Neural progenitor cell (in vitro differentiated cells): Measurements from ENCODE around the gene RAB36. TPM values are rescaled to one million over a fixed set of nuclear protein-coding genes. Genes with fewer than 3 reads are reported as not detected.

Experiments
- DNase-seq: peaks from one replicate; pipeline ENCODE4 v3.0.0-alpha.2; 2016; ENCODE audit warnings: low spot score
- H2AFZ ChIP-seq: fragments of 200-600 bp; sonication (generic); replicated peaks from 2 replicates; pipeline ENCODE4 v1.6.1; 2016; ENCODE audit warnings: antibody characterized with exemption
- H3F3A ChIP-seq: fragments of 200-600 bp; sonication (generic); 2 replicates; pipeline ENCODE4 v1.6.1; 2016; ENCODE audit warnings: antibody characterized with exemption, low read depth
- H3K27ac ChIP-seq: fragments of 200-600 bp; sonication (generic); 2 replicates; pipeline ENCODE4 v1.5.1; 2016; ENCODE audit warnings: mild to moderate bottlenecking
- H3K27me3 ChIP-seq: fragments of 200-600 bp; sonication (generic); 2 replicates; pipeline ENCODE4 v1.6.1; 2016; ENCODE audit warnings: mild to moderate bottlenecking, moderate library complexity
- H3K36me3 ChIP-seq: fragments of 200-600 bp; sonication (generic); 2 replicates; pipeline ENCODE4 v1.5.1; 2016
- H3K4me1 ChIP-seq: fragments of 200-600 bp; sonication (generic); 2 replicates; pipeline ENCODE4 v1.6.1; 2016; ENCODE audit warnings: mixed run types
- H3K4me2 ChIP-seq: fragments of 200-600 bp; sonication (generic); 2 replicates; pipeline ENCODE4 v1.6.1; 2016
- H3K4me3 ChIP-seq: fragments of 200-600 bp; sonication (generic); 2 replicates; pipeline ENCODE4 v1.5.1; 2016
- H3K79me2 ChIP-seq: fragments of 200-600 bp; sonication (generic); 2 replicates; pipeline ENCODE4 v1.6.1; 2016; ENCODE audit warnings: low read depth
- H3K9ac ChIP-seq: fragments of 200-600 bp; sonication (generic); 2 replicates; pipeline ENCODE4 v1.6.1; 2016
- H3K9me3 ChIP-seq: fragments of 200-600 bp; sonication (generic); 2 replicates; pipeline ENCODE4 v1.5.1; 2016; ENCODE audit warnings: low read depth
- H4K20me1 ChIP-seq: fragments of 200-600 bp; sonication (generic); 2 replicates; pipeline ENCODE4 v1.6.1; 2016; ENCODE audit warnings: low read depth
- H3K27ac Mint-ChIP-seq: 3 replicates; pipeline ENCODE4 v1.8.0; 2021; ENCODE audit warnings: mixed read lengths
- H3K27me3 Mint-ChIP-seq: 2 replicates; pipeline ENCODE4 v1.8.0; 2022; ENCODE audit warnings: low read depth, mild to moderate bottlenecking, inconsistent platforms, moderate library complexity, mixed read lengths; ENCODE audit not compliant: insufficient read depth
- H3K36me3 Mint-ChIP-seq: 3 replicates; pipeline ENCODE4 v1.8.0; 2021; ENCODE audit warnings: mixed read lengths
- H3K4me1 Mint-ChIP-seq: 3 replicates; pipeline ENCODE4 v1.8.0; 2021; ENCODE audit warnings: mixed read lengths
- H3K4me3 Mint-ChIP-seq: 3 replicates; pipeline ENCODE4 v1.8.0; 2021; ENCODE audit warnings: mild to moderate bottlenecking, moderate library complexity, mixed read lengths
- H3K9me3 Mint-ChIP-seq: 3 replicates; pipeline ENCODE4 v1.8.0; 2020; ENCODE audit warnings: mixed read lengths
- EZH2 ChIP-seq: fragments of 200-600 bp; sonication (generic); IDR thresholded peaks from 2 replicates; pipeline ENCODE4 v1.6.1; 2017; ENCODE audit warnings: antibody characterized with exemption, mild to moderate bottlenecking, moderate library complexity
- EZH2phosphoT487 ChIP-seq: fragments of 200-600 bp; sonication (generic); IDR thresholded peaks from 2 replicates; pipeline ENCODE4 v1.6.1; 2017; ENCODE audit warnings: antibody characterized with exemption
- total RNA-seq: library from RNA; depleted of rRNA; stranded (reverse); fragments of >200 nt; gene quantifications from 2 replicates; pipeline ENCODE4 v1.2.3, GENCODE V29; 2015; ENCODE audit warnings: low replicate concordance
- TF ChIP-seq, protein P1 (sequence below): fragments of 200-600 bp; sonication (generic); IDR thresholded peaks from 2 replicates; pipeline ENCODE4 v1.5.1; 2017; ENCODE audit warnings: antibody characterized with exemption, mild to moderate bottlenecking

Gene RAB36
- total RNA-seq, 1 donor from 2014 or later = 2.9 TPM

GRCh38 chr22:23140385-23140784 lies 4.9 kb upstream of the RAB36 start:
- Histone ChIP-seq H3F3A (peaks cover 19% of the 10 kb centered on the region), H3K4me1 (peaks cover 8% of the 10 kb centered on the region), H3K36me3 (no peaks in the 10 kb centered on the region), H4K20me1 (no peaks in the 10 kb centered on the region), H3K27me3 (peaks cover 4% of the 10 kb centered on the region), H2AFZ (no peak overlapping the region), H3K4me3 (no peak overlapping the region), H3K27ac (no peak overlapping the region), H3K9ac (no peak overlapping the region), H3K79me2 (no peaks in the 10 kb centered on the region), H3K9me3 (no peaks in the 10 kb centered on the region), H3K4me2 (no peak overlapping the region)
- no peak overlapping the region for H3K4me3 Mint-ChIP-seq
- no peaks in the 10 kb centered on the region for H3K9me3 Mint-ChIP-seq
- no peak for DNase-seq
- no peak overlapping the region for H3K27ac Mint-ChIP-seq
- H3K27me3 Mint-ChIP-seq = peaks cover 3% of the 10 kb centered on the region
- no peaks in the 10 kb centered on the region for H3K36me3 Mint-ChIP-seq
- peaks cover 41% of the 10 kb centered on the region for H3K4me1 Mint-ChIP-seq
- TF ChIP-seq EZH2 = no peak
- no peak for TF ChIP-seq EZH2phosphoT487
- TF ChIP-seq, protein P1, sequence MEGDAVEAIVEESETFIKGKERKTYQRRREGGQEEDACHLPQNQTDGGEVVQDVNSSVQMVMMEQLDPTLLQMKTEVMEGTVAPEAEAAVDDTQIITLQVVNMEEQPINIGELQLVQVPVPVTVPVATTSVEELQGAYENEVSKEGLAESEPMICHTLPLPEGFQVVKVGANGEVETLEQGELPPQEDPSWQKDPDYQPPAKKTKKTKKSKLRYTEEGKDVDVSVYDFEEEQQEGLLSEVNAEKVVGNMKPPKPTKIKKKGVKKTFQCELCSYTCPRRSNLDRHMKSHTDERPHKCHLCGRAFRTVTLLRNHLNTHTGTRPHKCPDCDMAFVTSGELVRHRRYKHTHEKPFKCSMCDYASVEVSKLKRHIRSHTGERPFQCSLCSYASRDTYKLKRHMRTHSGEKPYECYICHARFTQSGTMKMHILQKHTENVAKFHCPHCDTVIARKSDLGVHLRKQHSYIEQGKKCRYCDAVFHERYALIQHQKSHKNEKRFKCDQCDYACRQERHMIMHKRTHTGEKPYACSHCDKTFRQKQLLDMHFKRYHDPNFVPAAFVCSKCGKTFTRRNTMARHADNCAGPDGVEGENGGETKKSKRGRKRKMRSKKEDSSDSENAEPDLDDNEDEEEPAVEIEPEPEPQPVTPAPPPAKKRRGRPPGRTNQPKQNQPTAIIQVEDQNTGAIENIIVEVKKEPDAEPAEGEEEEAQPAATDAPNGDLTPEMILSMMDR = no peak

DNA sequence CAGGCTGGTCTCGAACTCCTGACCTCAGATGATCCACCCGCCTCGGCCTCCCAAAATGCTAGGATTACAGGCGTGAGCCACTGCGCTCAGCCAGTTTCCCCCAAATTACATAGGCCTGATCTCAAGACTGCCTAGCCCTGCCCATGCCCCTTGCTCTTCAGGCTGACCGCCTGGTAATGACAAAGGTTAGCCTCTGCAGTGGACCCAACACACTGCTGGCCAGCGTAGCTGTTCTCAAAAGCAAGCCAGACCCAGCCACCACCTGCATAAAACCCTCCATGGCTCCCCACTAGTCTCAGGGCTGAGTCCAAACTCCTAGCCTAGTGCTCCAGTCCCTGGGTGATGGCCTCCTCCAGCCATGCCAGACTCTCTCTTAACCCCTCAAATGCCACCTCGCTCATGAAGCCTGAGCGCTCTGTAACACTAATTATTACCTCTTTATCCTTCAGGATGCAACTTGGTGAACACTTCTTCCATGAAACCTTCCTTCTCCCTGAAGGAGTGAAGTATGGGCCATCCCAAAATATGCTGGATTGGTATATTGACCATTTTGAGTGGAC lies 2.7 kb upstream of the RAB36 start:
- H3K27me3 ChIP-seq = peaks cover 4% of the 10 kb centered on the region
- Mint-ChIP-seq H3K27me3 (peaks cover 3% of the 10 kb centered on the region), H3K36me3 (peaks cover 3% of the 10 kb centered on the region), H3K4me1 (peaks cover 60% of the 10 kb centered on the region), H3K27ac (peak overlapping the region; percentile 97), H3K4me3 (peak overlapping the region; percentile 79), H3K9me3 (no peaks in the 10 kb centered on the region)
- H3K4me2 ChIP-seq = peak overlapping the region; percentile 77
- TF ChIP-seq, protein P1 = no peak
- TF ChIP-seq EZH2 = no peak
- TF ChIP-seq EZH2phosphoT487 = no peak
- peaks cover 25% of the 10 kb centered on the region for H3F3A ChIP-seq
- H3K36me3 ChIP-seq = no peaks in the 10 kb centered on the region
- peaks cover 14% of the 10 kb centered on the region for H3K4me1 ChIP-seq
- no peak overlapping the region for H3K27ac ChIP-seq
- no peak overlapping the region for H3K4me3 ChIP-seq
- H3K9me3 ChIP-seq = no peaks in the 10 kb centered on the region
- no peak overlapping the region for H2AFZ ChIP-seq
- H3K9ac ChIP-seq = no peak overlapping the region
- no peak for DNase-seq
- no peaks in the 10 kb centered on the region for H4K20me1 ChIP-seq
- no peaks in the 10 kb centered on the region for H3K79me2 ChIP-seq

DNA sequence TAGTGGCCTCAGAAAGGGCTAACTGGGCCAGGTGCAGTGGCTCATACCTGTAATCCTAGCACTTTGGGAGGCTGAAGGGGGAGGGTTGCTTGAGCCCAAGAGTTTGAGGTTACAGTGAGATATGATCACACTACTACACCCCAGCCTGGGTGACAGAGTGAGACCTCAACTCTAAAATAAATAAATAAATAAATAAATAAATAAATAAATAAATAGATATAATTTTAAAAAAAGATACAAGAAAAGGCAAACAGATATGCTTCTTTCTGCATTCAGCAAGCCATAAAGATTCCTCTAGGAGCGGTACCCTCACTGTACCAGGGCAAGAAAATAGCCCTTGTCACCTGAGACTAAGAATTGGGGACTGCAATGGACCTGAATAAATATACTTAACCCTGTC lies 2.2 kb upstream of the RAB36 start:
- no peak overlapping the region for H3K27ac ChIP-seq
- peaks cover 5% of the 10 kb centered on the region for H3K36me3 Mint-ChIP-seq
- TF ChIP-seq EZH2phosphoT487 (no peak), EZH2 (no peak)
- TF ChIP-seq, protein P1 = no peak

More for the DNA sequence above, 2.2 kb upstream of the RAB36 start:
- Mint-ChIP-seq H3K27me3 (peaks cover 3% of the 10 kb centered on the region), H3K9me3 (no peaks in the 10 kb centered on the region), H3K27ac (peak overlapping the region; percentile 89), H3K4me1 (peaks cover 61% of the 10 kb centered on the region), H3K4me3 (peak overlapping the region; percentile 12)
- Histone ChIP-seq H4K20me1 (no peaks in the 10 kb centered on the region), H3K4me2 (no peak overlapping the region), H3K27me3 (peaks cover 4% of the 10 kb centered on the region), H3K4me1 (peaks cover 14% of the 10 kb centered on the region), H3K9ac (no peak overlapping the region), H3K79me2 (no peaks in the 10 kb centered on the region), H3F3A (peaks cover 25% of the 10 kb centered on the region), H3K9me3 (no peaks in the 10 kb centered on the region), H3K4me3 (no peak overlapping the region), H2AFZ (no peak overlapping the region), H3K36me3 (no peaks in the 10 kb centered on the region)
- DNase-seq = no peak
